K562 (cell line): ENCODE results near the gene MAN2A1. TPM values are rescaled to one million over a fixed set of nuclear protein-coding genes. Genes with fewer than 3 reads are reported as not detected.

ENCODE experiments used
- ATF1 ChIP-seq, 2 experiments: fragments of 450-650 bp in 1 of 2; IDR thresholded peaks; 2 replicates each; pipeline ENCODE4 v1.6.1; 2016; ENCODE audit warnings: missing compliant biosample characterization in 1 of 2, missing genetic modification characterization in 1 of 2
- BCOR ChIP-seq: fragments of 450-650 bp; IDR thresholded peaks from 2 replicates; pipeline ENCODE4 v1.6.1; 2016
- CEBPG ChIP-seq, 3 experiments: fragments of 200-800 bp in 1 of 3; sonication (Bioruptor generic) in 1 of 3; sonication (generic) in 1 of 3; formaldehyde crosslinking in 1 of 3; IDR thresholded peaks in 2 of 3; conservative IDR thresholded peaks in 1 of 3; 2 replicates each; pipeline versions ENCODE4 v1.6.1 to v1.8.0; 2016 to 2022; ENCODE audit warnings: missing compliant biosample characterization in 2 of 3, missing genetic modification characterization in 2 of 3, mild to moderate bottlenecking in 1 of 3, missing genetic modification reagents in 1 of 3
- FOXJ3 ChIP-seq: sonication (generic); formaldehyde crosslinking; IDR thresholded peaks from 2 replicates; pipeline ENCODE4 v1.4.0; 2020; ENCODE audit warnings: mild to moderate bottlenecking, missing genetic modification reagents
- GATA2 ChIP-seq: sonication (generic); formaldehyde crosslinking; IDR thresholded peaks from 2 replicates; pipeline ENCODE4 v1.4.0; 2020; ENCODE audit warnings: mild to moderate bottlenecking, missing genetic modification reagents
- JUN ChIP-seq, 2 experiments: sonication (generic) in 1 of 2; formaldehyde crosslinking in 1 of 2; IDR thresholded peaks; 2 replicates each; pipeline versions ENCODE4 v1.6.1 to v1.8.0; 2012 to 2022; ENCODE audit warnings: borderline replicate concordance in 2 of 2, mild to moderate bottlenecking in 2 of 2, improper control_type of control experiment in 1 of 2, low read depth in 1 of 2, low read length in 1 of 2, missing genetic modification reagents in 1 of 2
- MAFK ChIP-seq: IDR thresholded peaks from 2 replicates; pipeline ENCODE4 v1.6.1; 2011; ENCODE audit warnings: low read length, improper control_type of control experiment
- POLR2AphosphoS2 ChIP-seq: IDR thresholded peaks from 2 replicates; pipeline ENCODE4 v1.6.1; 2012; ENCODE audit warnings: low read length, improper control_type of control experiment
- SMARCE1 ChIP-seq: fragments of 450-650 bp; IDR thresholded peaks from 2 replicates; pipeline ENCODE4 v1.7.1; 2016; ENCODE audit warnings: mild to moderate bottlenecking
- SRSF1 ChIP-seq: fragments of 200-400 bp; formaldehyde crosslinking; IDR thresholded peaks from 2 replicates; pipeline ENCODE4 v1.6.1; 2017; ENCODE audit warnings: mild to moderate bottlenecking, low read depth, low read length, moderate library complexity
- ZBTB26 ChIP-seq: fragments of 450-650 bp; formaldehyde crosslinking; IDR thresholded peaks from 2 replicates; pipeline ENCODE4 v1.4.0; 2022; ENCODE audit warnings: missing genetic modification characterization
- ZNF778 ChIP-seq: fragments of 450-650 bp; formaldehyde crosslinking; IDR thresholded peaks from 2 replicates; pipeline ENCODE4 v1.4.0; 2020; ENCODE audit warnings: mild to moderate bottlenecking, moderate library complexity
- polyA plus RNA-seq, 8 experiments: library from polyadenylated mRNA; depleted of rRNA in 4 of 8; stranded (reverse) in 5 of 8; unstranded in 3 of 8; fragments of >200 nt; fragmentation: Nextera tagmentation in 2 of 8; fragmentation: Illumina TruSeq in 1 of 8; extraction: Ambion mirVana in 2 of 8; extraction: Trizol in 1 of 8; gene quantifications; 2 replicates each; pipeline versions ENCODE4 v1.2.1 to v1.2.3, GENCODE V29; 2011 to 2014; ENCODE audit warnings: inconsistent platforms in 1 of 8, missing spikeins in 1 of 8
- total RNA-seq, 7 experiments: library from RNA; depleted of rRNA in 6 of 7; stranded (reverse); fragments of >200 nt in 6 of 7; fragmentation: Illumina TruSeq in 2 of 7; extraction: Trizol in 2 of 7; gene quantifications; 2 replicates each; pipeline versions ENCODE4 v1.2.1 to v1.2.3, GENCODE V29; 2011 to 2021; ENCODE audit warnings: low replicate concordance in 1 of 7
- TF ChIP-seq, protein P1 (sequence below), 2 experiments: fragments of 200-800 bp in 1 of 2; sonication (Bioruptor generic) in 1 of 2; sonication (generic) in 1 of 2; formaldehyde crosslinking in 1 of 2; IDR thresholded peaks in 1 of 2; conservative IDR thresholded peaks in 1 of 2; 2 replicates each; pipeline versions ENCODE4 v1.5.0 to v1.6.1; 2016 to 2020; ENCODE audit warnings: missing compliant biosample characterization in 1 of 2, missing genetic modification characterization in 1 of 2, missing genetic modification reagents in 1 of 2
- TF ChIP-seq, protein P2 (sequence below): sonication (generic); formaldehyde crosslinking; IDR thresholded peaks from 2 replicates; pipeline ENCODE4 v1.8.0; 2023; ENCODE audit warnings: mild to moderate bottlenecking, missing genetic modification reagents

MAN2A1 gene
- total and polyA plus RNA-seq, 9 of the 15 experiments (the other 6 are each of a cell fraction or from before 2014, with no cell fraction given): 5.2 to 32.0 (median 19.8) TPM

- TF ChIP-seq, protein P1, sequence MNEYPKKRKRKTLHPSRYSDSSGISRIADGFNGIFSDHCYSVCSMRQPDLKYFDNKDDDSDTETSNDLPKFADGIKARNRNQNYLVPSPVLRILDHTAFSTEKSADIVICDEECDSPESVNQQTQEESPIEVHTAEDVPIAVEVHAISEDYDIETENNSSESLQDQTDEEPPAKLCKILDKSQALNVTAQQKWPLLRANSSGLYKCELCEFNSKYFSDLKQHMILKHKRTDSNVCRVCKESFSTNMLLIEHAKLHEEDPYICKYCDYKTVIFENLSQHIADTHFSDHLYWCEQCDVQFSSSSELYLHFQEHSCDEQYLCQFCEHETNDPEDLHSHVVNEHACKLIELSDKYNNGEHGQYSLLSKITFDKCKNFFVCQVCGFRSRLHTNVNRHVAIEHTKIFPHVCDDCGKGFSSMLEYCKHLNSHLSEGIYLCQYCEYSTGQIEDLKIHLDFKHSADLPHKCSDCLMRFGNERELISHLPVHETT (CRISPR knock-in tag; conservative IDR thresholded peaks at IDR 0.05 in 1 of 2, IDR thresholded peaks at IDR 0.05 in 1 of 2): peak in 1 of 2 experiments; percentile 73; a peak in 1 of 4 replicates
- TF ChIP-seq ZBTB26 (CRISPR knock-in tag) (no peak), FOXJ3 (no peak), ATF1 (CRISPR knock-in tag; IDR thresholded peaks at IDR 0.05) (no peak), ATF1 (tag; IDR thresholded peaks at IDR 0.05) (0 out of 2 replicates have a peak, but pooled peaks have one; percentile 38), MAFK (no peak), JUN (IDR thresholded peaks at IDR 0.05; ENCODE audit: borderline replicate concordance, low read depth, low read length) (no peak), JUN (CRISPR knock-in tag; IDR thresholded peaks at IDR 0.05; ENCODE audit: borderline replicate concordance) (0 out of 2 replicates have a peak, but pooled peaks have one; percentile 51), SMARCE1 (peak; percentile 48; the same call in 1 of the 2 replicates), SRSF1 (no peak), POLR2AphosphoS2 (no peak), GATA2 (CRISPR knock-in tag) (peak; percentile 25; the same call in 1 of the 2 replicates), BCOR (no peak), ZNF778 (CRISPR knock-in tag) (no peak), CEBPG (CRISPR knock-in tag; IDR thresholded peaks at IDR 0.05) (no peak; the same call in none of the 2 replicates), CEBPG (tag; conservative IDR thresholded peaks at IDR 0.05 in 1 of 2, IDR thresholded peaks at IDR 0.05 in 1 of 2) (peak in 1 of 2 experiments; percentile 48; a peak in 2 of 4 replicates)
- TF ChIP-seq, protein P2, sequence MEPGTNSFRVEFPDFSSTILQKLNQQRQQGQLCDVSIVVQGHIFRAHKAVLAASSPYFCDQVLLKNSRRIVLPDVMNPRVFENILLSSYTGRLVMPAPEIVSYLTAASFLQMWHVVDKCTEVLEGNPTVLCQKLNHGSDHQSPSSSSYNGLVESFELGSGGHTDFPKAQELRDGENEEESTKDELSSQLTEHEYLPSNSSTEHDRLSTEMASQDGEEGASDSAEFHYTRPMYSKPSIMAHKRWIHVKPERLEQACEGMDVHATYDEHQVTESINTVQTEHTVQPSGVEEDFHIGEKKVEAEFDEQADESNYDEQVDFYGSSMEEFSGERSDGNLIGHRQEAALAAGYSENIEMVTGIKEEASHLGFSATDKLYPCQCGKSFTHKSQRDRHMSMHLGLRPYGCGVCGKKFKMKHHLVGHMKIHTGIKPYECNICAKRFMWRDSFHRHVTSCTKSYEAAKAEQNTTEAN (CRISPR knock-in tag): no peak
Observed at GRCh38 chr5:109656829-109657228, 32.9 kb upstream of the MAN2A1 start (continued).
